Activated naive CD8-positive, alpha-beta T cell (primary cell): ENCODE results near the gene CAVIN4.

Experiments
- H3K27ac Mint-ChIP-seq: one replicate; pipeline ENCODE4 v1.8.0; 2021; ENCODE audit warnings: mixed read lengths
- H3K27me3 Mint-ChIP-seq: one replicate; pipeline ENCODE4 v1.8.0; 2021; ENCODE audit warnings: mixed read lengths
- H3K36me3 Mint-ChIP-seq: one replicate; pipeline ENCODE4 v1.8.0; 2021; ENCODE audit warnings: mixed read lengths
- H3K4me1 Mint-ChIP-seq: one replicate; pipeline ENCODE4 v1.8.0; 2021; ENCODE audit warnings: low read depth, mixed read lengths
- H3K4me3 Mint-ChIP-seq: one replicate; pipeline ENCODE4 v1.8.0; 2021; ENCODE audit warnings: mild to moderate bottlenecking, mixed read lengths
- H3K9me3 Mint-ChIP-seq: one replicate; pipeline ENCODE4 v1.8.0; 2021; ENCODE audit warnings: low read depth, mixed read lengths

The CAVIN4 gene

DNA sequence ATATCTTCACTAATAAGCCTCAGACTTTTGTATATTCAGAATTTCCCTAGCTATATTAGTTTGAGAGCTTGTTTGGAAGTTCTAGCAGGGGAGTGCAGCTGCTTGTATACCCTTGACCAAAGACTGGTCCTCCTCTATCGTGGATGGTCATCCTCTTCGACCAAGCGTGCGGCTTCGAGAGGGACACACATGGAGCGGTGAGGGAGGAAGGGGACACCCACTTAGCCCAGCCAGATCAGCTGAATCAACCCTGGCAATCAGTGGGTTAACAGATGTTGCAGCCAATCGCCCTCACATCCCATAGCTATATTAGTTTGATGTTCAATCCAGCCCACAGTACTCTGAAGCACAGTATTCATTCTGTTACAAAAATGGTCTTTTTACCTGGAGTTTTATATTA lies 3.2 kb downstream of the CAVIN4 start:
- no peak overlapping the region for H3K27ac Mint-ChIP-seq
- H3K4me1 Mint-ChIP-seq: no peaks in the 10 kb centered on the region
- no peaks in the 10 kb centered on the region for H3K9me3 Mint-ChIP-seq
- no peak overlapping the region for H3K4me3 Mint-ChIP-seq
- H3K27me3 Mint-ChIP-seq: no peaks in the 10 kb centered on the region
- no peaks in the 10 kb centered on the region for H3K36me3 Mint-ChIP-seq

DNA sequence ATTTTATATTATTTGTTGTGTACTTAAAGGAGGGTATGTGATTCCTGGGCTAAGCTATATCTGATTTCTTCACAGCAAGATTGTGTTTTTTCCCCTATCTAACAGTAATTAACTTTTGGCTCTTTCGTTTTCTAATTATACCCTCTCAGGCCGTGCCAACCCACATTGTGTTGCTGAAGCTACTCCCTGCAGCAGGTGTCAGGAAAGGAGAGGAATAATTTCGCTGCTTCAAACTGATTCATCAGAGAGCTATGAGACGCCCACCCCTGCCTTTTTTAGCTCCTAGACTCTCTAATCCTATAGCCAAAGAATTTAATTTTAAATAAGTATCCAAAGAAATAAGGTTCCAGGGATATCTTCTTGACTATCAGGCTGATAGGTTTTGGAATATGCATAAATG lies 3.8 kb downstream of the CAVIN4 start:
- no peak overlapping the region for H3K27ac Mint-ChIP-seq
- no peaks in the 10 kb centered on the region for H3K27me3 Mint-ChIP-seq
- H3K4me3 Mint-ChIP-seq: no peak overlapping the region
- no peaks in the 10 kb centered on the region for H3K9me3 Mint-ChIP-seq
- no peaks in the 10 kb centered on the region for H3K36me3 Mint-ChIP-seq
- H3K4me1 Mint-ChIP-seq: no peaks in the 10 kb centered on the region

DNA sequence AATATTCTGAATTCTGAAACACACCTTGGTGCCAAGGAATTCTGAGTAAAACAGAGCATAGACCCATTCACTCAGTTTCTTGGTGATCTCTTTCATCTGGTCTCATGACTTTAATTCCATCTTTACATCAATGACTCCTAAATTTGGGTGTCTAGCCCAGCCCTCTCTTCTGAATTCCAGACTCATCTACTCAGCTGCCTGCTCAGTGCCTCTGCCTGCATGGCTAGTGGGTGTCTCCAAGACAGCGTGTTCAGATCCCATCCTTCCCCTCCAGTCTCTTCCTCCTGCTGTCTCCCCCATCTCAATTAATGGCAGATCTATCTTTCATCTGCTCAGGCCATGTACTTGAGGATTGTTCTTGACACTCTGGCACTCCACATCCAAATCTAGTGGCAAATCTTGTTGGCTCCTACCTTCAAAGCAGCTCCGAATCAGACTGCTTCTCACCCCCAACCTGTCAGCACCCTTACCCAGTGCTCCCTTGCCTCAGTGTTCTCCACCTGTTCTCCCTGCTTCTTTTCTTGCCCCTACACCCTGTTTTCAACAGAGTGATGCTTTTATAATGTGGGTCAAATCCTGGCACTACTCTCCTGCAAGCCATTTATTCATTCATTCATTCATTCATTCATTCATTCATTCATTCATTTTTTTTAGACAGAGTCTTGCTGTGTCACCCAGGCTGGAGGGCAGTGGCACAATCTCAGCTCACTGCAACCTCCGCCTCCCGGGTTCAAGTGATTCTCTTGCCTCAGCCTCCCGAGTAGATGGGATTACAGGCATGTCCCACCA lies 5.3 kb downstream of the CAVIN4 start:
- Mint-ChIP-seq H3K4me1 (no peaks in the 10 kb centered on the region), H3K36me3 (no peaks in the 10 kb centered on the region), H3K27ac (no peak overlapping the region), H3K27me3 (no peaks in the 10 kb centered on the region), H3K4me3 (no peak overlapping the region), H3K9me3 (no peaks in the 10 kb centered on the region)

DNA sequence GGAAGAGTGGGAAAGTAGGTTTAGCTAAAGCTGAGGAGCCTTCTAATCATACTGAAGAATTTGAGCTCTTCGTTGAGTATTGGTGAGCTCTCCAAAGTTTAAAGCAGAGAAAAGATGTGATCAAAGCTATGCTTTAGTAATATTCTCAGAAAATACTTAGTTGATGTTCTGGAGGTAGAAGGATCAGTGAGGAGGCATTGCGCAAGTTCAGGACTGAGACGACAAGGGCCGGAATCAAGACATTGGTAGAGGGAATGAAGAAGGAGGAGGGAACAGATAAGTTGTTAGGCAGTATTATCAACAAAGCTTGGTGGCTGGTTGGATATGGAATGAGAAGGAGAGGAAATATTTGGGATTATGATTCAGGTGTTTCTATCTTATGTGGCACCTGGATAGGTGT lies 7.1 kb downstream of the CAVIN4 start:
- Mint-ChIP-seq H3K27me3 (no peaks in the 10 kb centered on the region), H3K9me3 (no peaks in the 10 kb centered on the region), H3K27ac (no peak overlapping the region), H3K4me3 (no peak overlapping the region), H3K4me1 (no peaks in the 10 kb centered on the region), H3K36me3 (no peaks in the 10 kb centered on the region)

DNA sequence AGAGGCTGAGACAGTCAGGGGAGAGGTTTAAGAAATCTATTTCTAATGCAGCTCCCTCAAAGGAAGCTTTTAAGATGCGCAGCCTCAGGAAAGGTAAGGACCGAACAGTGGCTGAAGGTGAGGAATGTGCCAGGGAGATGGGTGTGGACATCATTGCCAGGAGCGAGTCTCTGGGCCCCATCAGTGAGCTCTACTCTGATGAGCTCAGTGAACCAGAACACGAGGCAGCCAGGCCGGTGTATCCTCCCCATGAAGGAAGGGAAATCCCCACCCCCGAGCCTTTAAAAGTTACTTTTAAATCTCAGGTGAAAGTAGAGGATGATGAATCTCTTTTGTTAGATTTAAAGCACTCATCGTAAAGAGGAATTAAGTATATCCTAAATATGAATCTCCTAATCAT lies 8.2 kb downstream of the CAVIN4 start:
- H3K4me3 Mint-ChIP-seq: no peak overlapping the region
- H3K36me3 Mint-ChIP-seq: no peaks in the 10 kb centered on the region
- no peaks in the 10 kb centered on the region for H3K4me1 Mint-ChIP-seq
- H3K9me3 Mint-ChIP-seq: no peaks in the 10 kb centered on the region
- H3K27ac Mint-ChIP-seq: no peak overlapping the region
- H3K27me3 Mint-ChIP-seq: no peaks in the 10 kb centered on the region

DNA sequence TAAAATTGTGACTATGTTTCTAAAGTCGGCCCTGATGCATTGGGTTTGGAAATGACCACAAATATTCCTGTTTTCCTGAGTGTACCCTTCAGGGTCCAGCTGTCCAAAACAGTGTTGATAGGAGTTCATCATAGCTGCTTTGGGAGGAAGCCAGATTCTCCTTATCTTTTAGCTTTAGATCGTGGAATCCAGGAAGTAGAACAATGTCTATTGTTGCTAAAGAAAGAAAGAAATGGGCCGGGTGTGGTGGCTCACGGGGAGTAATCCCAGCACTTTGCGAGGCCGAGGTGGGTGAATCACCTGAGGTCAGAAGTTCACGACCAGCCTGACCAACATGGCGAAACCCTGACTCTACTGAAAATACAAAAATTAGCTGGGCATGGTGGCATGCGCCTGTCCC lies 9.5 kb downstream of the CAVIN4 start:
- Mint-ChIP-seq H3K4me1 (no peaks in the 10 kb centered on the region), H3K4me3 (no peak overlapping the region), H3K9me3 (no peaks in the 10 kb centered on the region), H3K36me3 (no peaks in the 10 kb centered on the region), H3K27ac (no peak overlapping the region), H3K27me3 (no peaks in the 10 kb centered on the region)

DNA sequence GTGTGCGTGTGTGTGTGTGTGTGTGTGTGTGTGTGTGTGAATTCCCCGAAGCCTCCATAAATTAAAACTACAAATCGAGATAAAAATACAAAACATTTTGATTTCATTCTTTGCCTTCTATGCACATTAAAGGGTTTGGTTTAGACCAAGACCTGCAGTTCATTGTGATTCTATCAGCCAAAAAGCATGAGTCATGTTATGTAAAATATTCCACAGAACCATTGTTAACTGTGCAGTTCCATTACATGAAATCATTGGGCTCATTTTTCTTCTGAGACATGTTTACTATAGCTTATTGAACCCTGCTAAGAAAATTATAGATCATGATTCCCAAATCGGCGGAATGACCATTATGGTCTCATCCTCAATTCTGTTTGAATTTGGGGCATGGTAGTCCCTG lies 11.7 kb downstream of the CAVIN4 start:
- H3K36me3 Mint-ChIP-seq: no peaks in the 10 kb centered on the region
- no peaks in the 10 kb centered on the region for H3K27me3 Mint-ChIP-seq
- H3K4me3 Mint-ChIP-seq: no peak overlapping the region
- no peak overlapping the region for H3K27ac Mint-ChIP-seq
- H3K9me3 Mint-ChIP-seq: no peaks in the 10 kb centered on the region
- no peaks in the 10 kb centered on the region for H3K4me1 Mint-ChIP-seq

DNA sequence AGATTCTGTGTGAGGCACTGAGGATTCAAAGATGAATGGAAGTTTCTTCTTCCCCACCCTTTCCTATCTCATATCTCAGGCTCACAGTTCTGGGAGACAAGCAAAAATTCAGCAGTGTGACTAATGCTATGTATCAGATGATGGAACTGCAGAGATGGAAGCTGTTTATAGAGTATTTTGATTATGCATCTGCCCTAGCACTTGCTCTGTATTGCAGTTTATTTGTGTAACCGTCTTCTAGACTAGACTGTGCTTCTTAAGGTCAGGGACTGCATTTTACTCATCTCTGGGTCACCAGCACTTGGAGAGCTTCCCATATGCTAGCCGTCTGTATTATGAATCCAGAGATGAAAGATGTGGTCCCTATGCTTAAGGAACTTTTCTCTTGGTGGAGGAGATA lies 12.6 kb downstream of the CAVIN4 start:
- H3K27me3 Mint-ChIP-seq: no peaks in the 10 kb centered on the region
- no peaks in the 10 kb centered on the region for H3K4me1 Mint-ChIP-seq
- H3K9me3 Mint-ChIP-seq: no peaks in the 10 kb centered on the region
- no peaks in the 10 kb centered on the region for H3K36me3 Mint-ChIP-seq
- H3K4me3 Mint-ChIP-seq: no peak overlapping the region
- no peak overlapping the region for H3K27ac Mint-ChIP-seq

DNA sequence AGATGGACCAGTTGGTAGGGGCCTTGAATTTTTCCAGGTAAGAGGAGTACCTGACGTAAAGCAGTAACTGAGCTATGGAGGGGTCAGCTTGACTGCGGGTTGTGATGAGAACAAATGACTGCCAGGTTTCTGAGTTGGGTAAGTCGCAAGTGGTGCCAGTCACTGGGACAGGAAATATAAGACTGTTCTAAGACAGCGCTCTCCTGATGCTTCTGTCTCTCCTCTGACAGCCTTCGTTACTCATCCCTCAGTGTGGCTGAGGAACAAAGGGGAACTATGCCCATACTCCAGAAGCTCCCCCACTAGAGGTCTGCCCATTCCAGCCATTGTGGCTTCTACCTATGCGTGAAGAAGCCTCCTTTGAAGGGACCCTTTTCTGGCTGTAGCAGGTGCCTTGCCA lies 13.3 kb downstream of the CAVIN4 start:
- Mint-ChIP-seq H3K27me3 (no peaks in the 10 kb centered on the region), H3K4me1 (peaks cover 3% of the 10 kb centered on the region), H3K9me3 (no peaks in the 10 kb centered on the region), H3K27ac (no peak overlapping the region), H3K4me3 (no peak overlapping the region), H3K36me3 (no peaks in the 10 kb centered on the region)

DNA sequence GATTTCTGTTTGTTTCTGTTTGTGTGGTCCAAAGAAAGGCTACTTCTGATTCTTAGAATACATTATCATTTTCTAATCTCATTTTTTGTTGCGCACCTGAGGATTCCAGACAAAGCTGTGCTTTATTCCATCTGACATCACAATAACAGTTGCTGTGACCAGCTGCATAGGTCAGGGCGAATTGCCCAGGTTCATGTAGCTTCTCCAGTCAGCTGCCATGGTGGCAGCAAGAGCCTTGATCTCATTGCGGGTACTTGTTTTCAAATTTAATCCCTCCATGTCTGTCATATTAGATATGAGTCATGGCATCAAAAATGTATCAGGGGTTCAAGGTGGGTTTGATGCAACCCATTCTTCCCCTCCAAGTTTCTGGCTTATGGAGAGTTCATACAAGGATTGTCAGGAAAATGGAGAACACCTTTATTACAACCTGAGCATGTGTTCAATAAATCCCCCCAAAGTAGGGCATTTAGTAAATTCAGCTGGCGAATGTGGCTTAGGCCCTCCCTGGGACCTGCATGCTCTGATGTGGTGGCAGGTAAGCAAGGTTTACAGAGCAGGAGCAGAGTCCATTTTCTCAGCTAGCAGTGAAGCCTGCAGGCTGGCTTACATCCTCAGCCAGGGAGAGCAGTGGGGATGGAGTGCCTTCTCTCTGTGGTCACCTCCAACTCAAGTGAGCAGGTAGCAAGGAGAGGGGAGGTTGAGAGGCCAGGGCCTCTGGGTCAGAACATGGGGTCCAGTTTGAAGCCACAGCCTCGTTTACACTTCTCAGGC lies 13.9 kb downstream of the CAVIN4 start:
- Mint-ChIP-seq H3K27ac (no peak overlapping the region), H3K9me3 (no peaks in the 10 kb centered on the region), H3K4me3 (no peak overlapping the region), H3K4me1 (peaks cover 3% of the 10 kb centered on the region), H3K36me3 (no peaks in the 10 kb centered on the region), H3K27me3 (no peaks in the 10 kb centered on the region)

DNA sequence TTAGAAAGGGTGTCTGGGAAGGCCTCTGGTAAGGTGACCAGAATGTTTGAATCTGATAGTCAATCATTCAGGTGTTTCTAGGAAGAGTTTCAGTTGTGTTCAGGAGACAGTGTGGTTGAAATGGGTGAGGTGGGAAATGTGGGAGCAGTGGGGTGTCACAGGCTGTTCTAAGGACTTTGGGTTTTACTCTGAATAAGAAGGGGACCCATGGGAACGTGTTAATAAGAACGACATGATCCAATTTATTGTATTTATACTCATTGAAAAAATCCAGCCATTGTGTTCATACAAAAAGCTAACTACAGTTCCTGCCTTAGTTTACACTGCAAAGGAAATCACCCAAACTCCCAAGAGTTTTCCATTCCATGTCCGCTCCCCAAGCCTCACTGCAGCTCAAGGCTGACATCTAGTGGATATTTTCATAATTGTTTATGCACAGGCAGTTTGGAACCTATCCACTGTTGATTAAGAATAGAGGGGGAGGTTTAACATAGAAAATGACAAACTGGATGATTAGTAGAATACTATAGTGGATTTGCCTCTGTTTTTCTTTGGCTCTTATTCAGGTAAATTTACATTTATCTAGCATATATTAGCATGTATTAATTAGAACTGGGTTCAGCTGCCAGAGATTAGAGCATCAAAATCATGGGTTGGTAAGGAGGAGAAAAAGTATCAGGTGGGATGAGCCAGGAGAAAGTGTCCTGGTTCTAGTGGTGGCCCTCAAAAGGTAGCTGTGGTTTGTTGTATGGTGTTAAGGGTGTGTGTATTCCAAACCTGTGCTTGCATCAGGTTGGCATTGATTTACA lies 17.7 kb downstream of the CAVIN4 start:
- Mint-ChIP-seq H3K9me3 (no peaks in the 10 kb centered on the region), H3K4me1 (peaks cover 21% of the 10 kb centered on the region)

DNA sequence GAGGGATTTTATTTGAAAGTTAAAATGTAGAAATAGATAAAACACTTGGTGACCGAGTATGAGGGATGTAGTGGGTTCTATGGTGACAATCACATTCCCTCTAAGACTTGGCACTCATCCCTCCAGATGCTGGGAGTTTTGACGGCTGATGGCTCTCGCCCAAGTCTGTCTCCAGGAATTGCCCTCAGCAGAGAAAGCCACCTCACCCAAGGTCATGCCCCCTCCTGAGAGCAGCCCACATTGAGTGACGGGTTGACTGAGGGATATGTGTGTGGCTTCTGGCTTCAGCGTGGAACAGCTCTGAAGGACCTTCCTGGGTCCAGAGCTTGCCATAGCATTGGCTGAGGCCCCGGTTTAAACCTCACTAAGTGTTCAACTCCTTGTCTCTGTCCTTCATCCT lies 19.4 kb downstream of the CAVIN4 start:
- no peaks in the 10 kb centered on the region for H3K9me3 Mint-ChIP-seq
- peaks cover 21% of the 10 kb centered on the region for H3K4me1 Mint-ChIP-seq
- H3K27me3 Mint-ChIP-seq: no peaks in the 10 kb centered on the region
- H3K36me3 Mint-ChIP-seq: no peaks in the 10 kb centered on the region
- no peak overlapping the region for H3K4me3 Mint-ChIP-seq
- H3K27ac Mint-ChIP-seq: no peak overlapping the region

More for the DNA sequence above, 17.7 kb downstream of the CAVIN4 start:
- H3K4me3 Mint-ChIP-seq: no peak overlapping the region
- no peaks in the 10 kb centered on the region for H3K36me3 Mint-ChIP-seq
- H3K27me3 Mint-ChIP-seq: no peaks in the 10 kb centered on the region
- H3K27ac Mint-ChIP-seq: no peak overlapping the region

DNA sequence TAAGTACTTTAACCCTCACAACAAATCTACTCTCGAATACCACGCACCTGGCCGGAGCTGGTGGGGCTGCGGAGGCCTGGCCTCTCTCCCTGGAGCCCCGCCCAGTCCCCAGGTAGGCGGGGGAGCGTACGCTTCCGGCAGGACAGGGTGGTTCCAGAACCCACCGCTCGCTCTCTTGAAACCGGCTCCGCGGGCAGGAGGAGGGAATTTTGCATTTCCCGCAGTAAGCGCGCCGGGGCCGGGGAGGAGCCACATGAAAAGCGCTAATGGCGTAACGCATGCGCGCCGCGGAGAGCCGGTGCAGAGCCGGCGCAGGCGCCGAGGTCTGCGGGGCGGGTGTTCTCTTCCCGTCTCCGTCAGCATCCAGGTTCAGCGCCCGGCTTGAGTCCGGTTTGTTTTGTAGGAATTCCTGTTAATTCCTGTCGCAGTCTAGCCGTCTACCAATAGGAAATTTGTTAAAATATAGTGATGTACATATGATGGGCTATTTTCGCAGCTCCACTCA lies 20.8 kb downstream of the CAVIN4 start:
- Mint-ChIP-seq H3K9me3 (no peaks in the 10 kb centered on the region), H3K27ac (peak overlapping the region; percentile 36)

DNA sequence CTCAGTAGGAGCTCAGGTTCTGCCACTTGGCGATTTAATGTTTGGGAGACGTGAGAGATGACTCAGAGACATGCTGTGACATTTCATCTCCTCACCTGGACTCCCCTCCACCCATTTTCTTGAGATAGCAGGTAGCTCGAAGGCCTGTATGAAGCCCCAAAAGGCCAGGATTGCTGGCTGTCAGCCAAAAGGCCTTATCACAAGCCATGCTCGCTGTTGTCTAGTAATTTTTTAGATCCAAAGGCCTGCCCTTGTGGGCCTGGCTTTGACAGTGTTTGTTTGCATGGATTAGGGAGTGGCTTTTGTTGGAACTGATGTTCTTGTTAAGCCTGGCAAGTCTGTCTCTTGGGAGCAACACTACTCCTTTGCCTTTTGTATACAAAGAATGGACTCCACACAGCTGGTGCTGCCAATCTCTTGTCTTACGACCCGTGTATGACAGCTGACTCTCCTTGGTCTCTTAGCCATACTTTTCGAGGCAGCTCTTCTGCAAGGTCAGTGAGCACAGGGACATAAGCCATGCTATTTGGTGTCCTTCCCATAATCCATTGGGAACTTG lies 22.7 kb downstream of the CAVIN4 start:
- no peaks in the 10 kb centered on the region for H3K27me3 Mint-ChIP-seq
- H3K36me3 Mint-ChIP-seq: no peaks in the 10 kb centered on the region
- H3K4me1 Mint-ChIP-seq: peaks cover 21% of the 10 kb centered on the region
- H3K4me3 Mint-ChIP-seq: no peak overlapping the region
- H3K27ac Mint-ChIP-seq: no peak overlapping the region
- H3K9me3 Mint-ChIP-seq: no peaks in the 10 kb centered on the region

More for the DNA sequence above, 20.8 kb downstream of the CAVIN4 start:
- H3K4me1 Mint-ChIP-seq: peaks cover 21% of the 10 kb centered on the region
- H3K4me3 Mint-ChIP-seq: peak overlapping the region; percentile 87
- no peaks in the 10 kb centered on the region for H3K27me3 Mint-ChIP-seq
- no peaks in the 10 kb centered on the region for H3K36me3 Mint-ChIP-seq

DNA sequence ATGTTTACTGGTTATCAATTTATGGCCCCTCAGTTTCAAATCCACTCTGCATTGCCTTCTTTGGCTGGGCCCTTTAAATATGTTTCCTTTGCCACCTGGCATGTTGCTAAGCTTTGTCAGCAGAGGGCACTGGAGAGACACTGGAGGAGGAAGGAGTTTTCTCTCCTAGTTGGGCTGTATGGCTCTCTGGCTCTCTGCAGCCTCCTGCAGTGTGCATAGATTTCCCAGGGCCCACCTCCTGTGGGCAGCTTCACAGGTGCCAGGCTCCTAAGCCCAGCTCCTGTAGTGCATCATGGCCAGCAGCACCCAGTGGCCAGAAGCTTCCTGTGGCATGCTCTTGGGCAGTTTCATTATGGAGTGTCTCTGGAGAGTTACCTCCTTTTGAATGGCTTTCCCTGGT lies 23.3 kb downstream of the CAVIN4 start:
- H3K4me3 Mint-ChIP-seq: peak overlapping the region; percentile 44
- no peaks in the 10 kb centered on the region for H3K36me3 Mint-ChIP-seq
- peaks cover 18% of the 10 kb centered on the region for H3K4me1 Mint-ChIP-seq
- no peaks in the 10 kb centered on the region for H3K27me3 Mint-ChIP-seq
- no peak overlapping the region for H3K27ac Mint-ChIP-seq
- H3K9me3 Mint-ChIP-seq: no peaks in the 10 kb centered on the region
